GM19043 (cell line): ENCODE results near the gene CEP135.

Source experiments
- ATAC-seq: cut with Tn5 transposase; IDR thresholded peaks from one replicate; pipeline ENCODE4 v1.9.1; 2021; ENCODE audit warnings: low read depth; ENCODE audit not compliant: unreplicated experiment

Gene CEP135

GRCh38 chr4:56007154-56007553 is 58.4 kb downstream of the CEP135 start:
- no peak for ATAC-seq

GRCh38 chr4:56008206-56008605 is 59.5 kb downstream of the CEP135 start:
- no peak for ATAC-seq

DNA sequence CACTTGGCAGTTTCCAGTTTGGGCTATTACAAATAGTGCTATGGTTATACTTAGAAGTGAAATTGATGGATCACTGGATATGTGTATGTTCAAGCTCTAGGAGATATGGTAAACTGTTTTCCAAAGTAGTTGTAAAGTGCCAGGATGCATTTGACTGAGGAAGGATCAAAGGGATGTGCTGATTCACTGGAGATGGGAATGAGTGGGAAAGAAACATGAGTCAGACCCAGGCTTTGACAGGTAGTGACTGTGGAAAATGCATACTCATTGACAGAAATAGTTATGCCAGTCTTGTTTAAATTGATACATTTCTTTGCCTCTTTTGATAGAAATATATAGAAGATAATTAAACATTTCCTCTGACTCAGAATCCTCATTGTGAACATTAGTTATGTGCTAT is 77.9 kb downstream of the CEP135 start:
- no peak for ATAC-seq

DNA sequence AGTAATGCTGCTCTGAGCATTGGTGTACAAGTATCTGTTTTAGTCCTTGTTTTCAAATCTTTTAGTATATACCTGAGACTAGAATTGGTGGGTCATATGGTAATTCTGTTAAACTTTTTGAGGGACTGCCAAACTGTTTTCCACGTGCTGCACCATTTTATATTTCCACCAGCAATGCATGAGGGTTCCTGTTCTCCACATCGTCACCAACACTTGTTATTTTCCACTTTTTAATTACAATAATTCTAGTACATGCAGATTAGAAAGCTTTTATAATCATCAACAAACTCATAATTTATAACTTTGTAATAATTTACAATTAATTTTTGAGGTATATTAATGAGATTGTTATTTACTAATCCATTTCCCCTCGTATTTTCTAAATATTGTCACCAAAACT is 79.4 kb downstream of the CEP135 start:
- no peak for ATAC-seq

DNA sequence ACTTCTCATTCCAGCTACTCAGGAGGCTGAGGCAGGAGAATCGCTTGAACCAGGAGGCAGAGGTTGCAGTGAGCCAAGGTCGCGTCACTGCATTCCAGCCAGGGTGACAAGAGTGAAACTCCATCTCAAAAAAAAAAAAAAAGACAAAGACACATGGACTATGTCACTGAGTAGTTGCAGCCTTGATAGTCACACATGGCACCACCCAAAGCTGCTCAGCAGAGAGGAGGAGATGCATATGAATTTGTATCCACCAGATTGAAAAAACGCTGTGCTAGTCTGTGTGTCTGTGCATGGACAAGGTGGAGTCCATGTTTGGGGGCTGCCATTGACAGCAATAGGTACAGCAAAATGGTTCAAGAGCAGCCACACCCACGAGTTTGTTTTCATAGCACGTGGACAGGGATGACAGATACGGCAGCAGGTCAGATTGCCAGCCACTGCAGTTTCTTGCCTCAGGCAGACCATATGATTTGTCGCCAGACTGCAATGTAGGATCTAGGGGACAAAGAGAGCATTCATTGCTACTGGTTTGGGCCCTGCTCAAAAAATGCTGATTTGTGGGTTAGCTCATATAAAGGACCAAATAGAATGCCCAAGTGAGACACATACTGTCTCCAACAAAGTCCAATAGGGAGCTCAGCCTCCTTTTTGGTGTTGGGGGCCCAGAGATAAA is 89.9 kb downstream of the CEP135 start:
- ATAC-seq: no peak

GRCh38 chr4:56040842-56041241 is 92.1 kb downstream of the CEP135 start:
- no peak for ATAC-seq

GRCh38 chr4:56042225-56042624 is 93.5 kb downstream of the CEP135 start:
- ATAC-seq: no peak

DNA sequence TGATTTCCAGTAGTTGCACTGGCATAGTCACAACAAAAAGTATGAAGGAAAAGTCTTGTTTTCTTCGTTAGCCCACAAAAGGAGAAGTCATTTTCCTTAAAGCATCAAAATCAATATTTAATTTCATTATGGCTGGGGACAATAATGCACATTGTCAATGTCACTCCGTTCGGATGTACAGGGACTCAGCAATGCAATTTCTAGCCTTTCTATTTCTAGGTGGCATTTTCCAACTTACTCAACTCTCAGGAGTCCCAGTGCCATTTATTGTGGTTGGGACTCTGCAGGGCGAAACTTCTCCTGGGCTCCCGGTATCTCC is 99.6 kb downstream of the CEP135 start:
- ATAC-seq: no peak

DNA sequence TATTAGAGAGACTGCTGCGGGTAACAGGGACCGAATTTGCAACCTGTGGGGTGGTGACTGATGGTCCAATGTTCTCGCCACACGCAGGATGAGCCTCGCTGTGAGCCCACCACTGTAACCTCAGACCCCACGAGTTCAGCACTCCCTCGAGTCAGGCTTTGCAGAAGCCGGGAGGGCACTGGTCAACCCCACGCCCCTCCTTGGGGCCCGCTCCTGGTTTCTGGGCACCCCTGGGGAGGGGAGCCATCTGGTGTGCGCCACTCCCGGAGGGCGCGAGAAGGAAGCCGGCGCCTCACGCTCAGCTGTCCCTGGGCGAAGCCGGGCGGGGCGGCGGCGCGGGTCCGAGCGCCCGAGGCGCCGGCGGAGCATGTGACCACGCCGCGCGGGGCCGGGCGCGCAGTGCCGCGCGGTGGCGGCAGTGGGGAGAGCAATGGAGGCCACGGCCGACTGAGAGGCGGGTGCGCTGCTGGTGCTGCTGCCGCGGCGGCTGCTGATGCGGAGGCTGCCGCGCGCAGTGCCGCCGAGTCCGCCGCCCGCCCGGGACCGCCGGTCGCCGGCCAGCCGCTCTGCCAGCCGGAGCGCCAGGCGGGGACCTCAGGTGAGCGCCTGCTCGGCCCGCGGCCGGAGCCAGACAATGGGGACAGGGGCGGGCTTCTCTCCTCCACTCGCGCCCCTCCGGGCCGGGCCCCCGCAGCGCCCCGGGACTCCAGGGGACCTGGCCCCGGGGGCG is 100.1 kb downstream of the CEP135 start:
- peak; percentile 93 for ATAC-seq

DNA sequence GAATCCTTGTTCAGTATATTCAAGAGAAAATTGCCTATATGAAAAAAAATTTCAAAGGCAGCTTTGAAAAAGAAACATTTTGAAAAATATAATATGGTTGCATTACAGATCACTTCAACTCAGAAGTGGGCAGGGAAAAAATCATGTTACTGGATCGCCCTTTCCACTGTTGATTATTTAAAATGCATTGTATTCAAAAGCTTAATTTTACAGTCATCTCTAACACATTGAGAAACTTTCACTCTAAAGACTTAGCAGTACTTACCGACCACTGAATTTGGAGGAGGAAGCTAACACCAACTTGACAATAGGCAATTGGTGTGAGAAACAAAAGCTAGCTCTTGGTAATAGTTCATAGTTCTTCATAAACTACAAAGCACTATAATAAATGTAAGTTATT is 101.9 kb downstream of the CEP135 start:
- ATAC-seq: no peak

GRCh38 chr4:56051029-56051709 is 102.4 kb downstream of the CEP135 start:
- ATAC-seq: no peak

DNA sequence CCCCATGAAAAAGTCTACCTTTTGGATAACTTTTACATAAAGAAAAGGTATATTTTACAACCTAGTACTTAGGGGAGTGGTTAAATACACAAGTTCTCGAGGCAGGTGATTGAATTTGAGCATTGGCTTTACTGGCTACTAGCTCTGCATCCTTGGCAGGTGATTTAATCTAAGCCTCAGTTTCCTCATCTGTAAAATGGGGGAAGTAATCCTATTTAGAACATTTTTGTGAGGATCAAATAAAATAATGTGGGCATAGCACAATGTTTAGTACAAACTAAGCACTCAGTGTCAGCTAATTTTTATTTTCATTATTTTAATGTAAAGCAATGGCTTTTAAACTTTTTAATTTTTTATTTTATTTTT is 102.9 kb downstream of the CEP135 start:
- no peak for ATAC-seq

DNA sequence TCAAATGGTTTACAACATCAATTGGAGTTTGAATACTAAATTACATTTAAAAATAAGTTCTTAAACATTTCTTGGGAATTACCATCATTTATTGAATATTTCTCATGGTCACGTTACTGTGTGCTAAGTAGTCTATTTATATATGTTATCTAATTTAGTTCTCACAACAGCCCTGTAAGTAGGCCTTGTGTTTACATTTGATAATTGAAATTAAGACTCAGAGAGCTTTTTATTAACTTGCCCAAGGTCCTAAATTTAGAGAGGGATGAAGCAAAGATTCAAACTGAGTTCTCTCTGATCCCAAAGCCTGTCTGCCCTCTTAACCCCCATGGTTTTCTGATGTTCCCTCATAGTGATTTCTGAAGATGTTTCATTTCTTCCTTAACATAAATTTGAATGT is 103.7 kb downstream of the CEP135 start:
- ATAC-seq: no peak

GRCh38 chr4:56052966-56053365 is 104.2 kb downstream of the CEP135 start:
- no peak for ATAC-seq

- no peak for ATAC-seq
Measured at GRCh38 chr4:56055027-56055977, 106.6 kb downstream of the CEP135 start.

DNA sequence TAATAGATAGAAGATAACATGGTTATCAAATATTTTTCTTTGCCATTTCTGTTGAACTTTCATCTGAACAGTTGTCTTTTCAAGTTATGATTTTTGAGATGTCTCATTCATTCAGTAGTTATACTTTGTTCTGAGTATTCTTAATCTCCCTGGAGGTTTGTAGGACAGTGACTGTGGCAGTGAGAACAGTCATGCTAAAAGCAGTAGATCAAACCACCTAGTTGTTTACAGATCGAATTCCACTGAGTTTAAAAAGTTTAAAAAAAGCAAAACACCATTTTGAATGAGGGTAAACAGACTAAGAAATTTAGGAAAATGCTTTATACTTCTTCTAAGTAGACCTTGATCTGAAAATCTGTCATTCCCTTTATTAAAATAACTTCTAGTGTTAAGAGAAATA is 107.2 kb downstream of the CEP135 start:
- ATAC-seq: no peak

DNA sequence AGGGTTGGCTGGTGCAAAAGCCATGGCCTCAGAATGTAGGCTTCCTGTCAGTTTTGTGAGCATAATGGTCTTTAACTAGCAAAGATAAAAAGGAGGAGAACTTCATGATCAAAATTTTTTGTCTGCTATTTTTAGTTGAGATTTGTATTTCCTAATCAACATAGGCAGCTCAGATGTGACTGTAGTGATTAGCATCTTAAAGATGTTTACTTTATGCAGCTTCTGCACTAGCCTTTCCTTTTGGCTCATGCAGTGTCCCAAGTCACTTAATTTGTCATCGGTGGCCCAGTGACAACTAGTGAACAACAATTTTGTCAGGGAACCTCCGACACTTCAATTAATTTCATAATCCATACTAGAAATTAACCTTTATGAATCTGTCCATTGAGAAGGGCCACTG is 109.8 kb downstream of the CEP135 start:
- no peak for ATAC-seq

- no peak for ATAC-seq
Measured at GRCh38 chr4:56060036-56060435, 111.3 kb downstream of the CEP135 start.

GRCh38 chr4:56062106-56062505 is 113.4 kb downstream of the CEP135 start:
- ATAC-seq: no peak

DNA sequence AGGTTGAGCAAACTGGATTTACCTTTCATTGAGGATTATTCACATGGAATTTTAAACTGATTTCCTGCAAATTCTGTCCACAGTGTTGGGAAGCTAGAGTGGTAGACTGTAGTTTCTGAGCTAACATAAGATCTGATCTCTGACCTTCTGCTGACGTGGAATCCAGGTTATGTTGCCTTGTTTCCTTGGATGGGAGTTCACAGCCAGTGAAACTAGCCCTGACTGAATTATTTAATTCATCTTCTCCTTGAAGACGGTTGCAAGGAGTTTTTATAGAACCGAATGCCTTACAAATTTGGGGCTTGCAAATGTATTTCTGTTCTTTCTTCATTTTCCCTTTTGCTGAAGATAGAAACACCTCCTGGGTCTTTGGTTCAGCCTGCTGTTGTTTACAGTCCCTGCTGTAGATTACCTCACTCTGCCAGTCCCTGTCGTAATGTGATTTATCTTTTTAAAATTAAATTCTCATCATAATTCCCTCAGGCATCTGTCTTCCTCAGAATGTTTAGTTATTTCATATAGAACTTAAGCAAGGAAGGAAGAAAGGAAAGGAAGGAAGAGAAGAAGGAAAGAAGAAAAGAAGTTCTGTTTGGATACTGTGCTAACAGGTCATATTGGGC is 113.9 kb downstream of the CEP135 start:
- ATAC-seq: no peak
